ENCODE data around the gene KPNA4.

- TF ChIP-seq, protein P1, sequence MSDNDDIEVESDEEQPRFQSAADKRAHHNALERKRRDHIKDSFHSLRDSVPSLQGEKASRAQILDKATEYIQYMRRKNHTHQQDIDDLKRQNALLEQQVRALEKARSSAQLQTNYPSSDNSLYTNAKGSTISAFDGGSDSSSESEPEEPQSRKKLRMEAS (IDR thresholded peaks at IDR 0.05), result no peak
- TF ChIP-seq, protein P2, sequence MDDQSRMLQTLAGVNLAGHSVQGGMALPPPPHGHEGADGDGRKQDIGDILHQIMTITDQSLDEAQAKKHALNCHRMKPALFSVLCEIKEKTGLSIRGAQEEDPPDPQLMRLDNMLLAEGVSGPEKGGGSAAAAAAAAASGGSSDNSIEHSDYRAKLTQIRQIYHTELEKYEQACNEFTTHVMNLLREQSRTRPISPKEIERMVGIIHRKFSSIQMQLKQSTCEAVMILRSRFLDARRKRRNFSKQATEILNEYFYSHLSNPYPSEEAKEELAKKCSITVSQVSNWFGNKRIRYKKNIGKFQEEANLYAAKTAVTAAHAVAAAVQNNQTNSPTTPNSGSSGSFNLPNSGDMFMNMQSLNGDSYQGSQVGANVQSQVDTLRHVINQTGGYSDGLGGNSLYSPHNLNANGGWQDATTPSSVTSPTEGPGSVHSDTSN (IDR thresholded peaks at IDR 0.05), result no peak
- TF ChIP-seq, protein P3, sequence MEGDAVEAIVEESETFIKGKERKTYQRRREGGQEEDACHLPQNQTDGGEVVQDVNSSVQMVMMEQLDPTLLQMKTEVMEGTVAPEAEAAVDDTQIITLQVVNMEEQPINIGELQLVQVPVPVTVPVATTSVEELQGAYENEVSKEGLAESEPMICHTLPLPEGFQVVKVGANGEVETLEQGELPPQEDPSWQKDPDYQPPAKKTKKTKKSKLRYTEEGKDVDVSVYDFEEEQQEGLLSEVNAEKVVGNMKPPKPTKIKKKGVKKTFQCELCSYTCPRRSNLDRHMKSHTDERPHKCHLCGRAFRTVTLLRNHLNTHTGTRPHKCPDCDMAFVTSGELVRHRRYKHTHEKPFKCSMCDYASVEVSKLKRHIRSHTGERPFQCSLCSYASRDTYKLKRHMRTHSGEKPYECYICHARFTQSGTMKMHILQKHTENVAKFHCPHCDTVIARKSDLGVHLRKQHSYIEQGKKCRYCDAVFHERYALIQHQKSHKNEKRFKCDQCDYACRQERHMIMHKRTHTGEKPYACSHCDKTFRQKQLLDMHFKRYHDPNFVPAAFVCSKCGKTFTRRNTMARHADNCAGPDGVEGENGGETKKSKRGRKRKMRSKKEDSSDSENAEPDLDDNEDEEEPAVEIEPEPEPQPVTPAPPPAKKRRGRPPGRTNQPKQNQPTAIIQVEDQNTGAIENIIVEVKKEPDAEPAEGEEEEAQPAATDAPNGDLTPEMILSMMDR (IDR thresholded peaks at IDR 0.05), result no peak
Measured at GRCh38 chr3:160586679-160587078, 21.3 kb upstream of the KPNA4 start.
